H1 (cell line): Measurements from ENCODE around the gene KDM2A. TPM values are rescaled to one million over a fixed set of nuclear protein-coding genes. Genes with fewer than 3 reads are reported as not detected.

Experiments used
- CTCF ChIA-PET: fragments of 300-600 bp; sonication (Branson Sonifier 250); formaldehyde crosslinking; loops from one replicate; lab custom pipeline; 2021; ENCODE audit not compliant: partially characterized antibody; lab: Charles Lee
- POLR2A ChIA-PET: fragments of 300-600 bp; sonication (Branson Sonifier 250); formaldehyde crosslinking; loops from one replicate; lab custom pipeline; 2021; ENCODE audit warnings: inconsistent platforms; ENCODE audit not compliant: partially characterized antibody; lab: Charles Lee
- DNase-seq, 2 experiments: peaks; one replicate each; pipeline versions ENCODE4 v3.0.0 to v3.0.0-alpha.2; 2010 to 2022; ENCODE audit warnings: low spot score in 2 of 2, low read depth in 1 of 2, mixed read lengths in 1 of 2
- FAIRE-seq: peaks from 2 replicates; lab custom pipeline; 2011; peaks lifted over from hg19 to GRCh38; lab: Jason Lieb, UNC
- H2AFZ ChIP-seq: 2 replicates; pipeline ENCODE4 v1.8.1; 2012; ENCODE audit warnings: low read length, inconsistent platforms
- H2AK5ac ChIP-seq: 2 replicates; pipeline ENCODE4 v1.6.1; 2013; ENCODE audit warnings: low read depth, low read length
- H2BK120ac ChIP-seq: replicated peaks from 2 replicates; pipeline ENCODE3; 2013; ENCODE audit warnings: low read depth, low read length, inconsistent platforms
- H2BK12ac ChIP-seq: 2 replicates; pipeline ENCODE4 v1.6.1; 2013; ENCODE audit warnings: low read depth, low read length
- H2BK15ac ChIP-seq: 2 replicates; pipeline ENCODE4 v1.6.1; 2013; ENCODE audit warnings: low read length
- H2BK20ac ChIP-seq: 2 replicates; pipeline ENCODE4 v1.6.1; 2013; ENCODE audit warnings: low read length
- H2BK5ac ChIP-seq: 2 replicates; pipeline ENCODE4 v1.6.1; 2013; ENCODE audit warnings: low read depth, low read length
- H3K14ac ChIP-seq: 2 replicates; pipeline ENCODE4 v1.6.1; 2013; ENCODE audit warnings: inconsistent platforms; ENCODE audit not compliant: insufficient read length
- H3K18ac ChIP-seq: 2 replicates; pipeline ENCODE4 v1.6.1; 2013; ENCODE audit warnings: low read length; ENCODE audit errors: extremely low read depth
- H3K23ac ChIP-seq: 2 replicates; pipeline ENCODE4 v1.6.1; 2013; ENCODE audit warnings: inconsistent platforms; ENCODE audit not compliant: insufficient read length
- H3K23me2 ChIP-seq: 2 replicates; pipeline ENCODE4 v1.6.1; 2013; ENCODE audit warnings: low read depth, low read length
- H3K27ac ChIP-seq: 2 replicates; pipeline ENCODE4 v1.6.1; 2011; ENCODE audit warnings: low read depth, low read length, inconsistent platforms
- H3K27me3 ChIP-seq, 4 experiments: replicated peaks in 1 of 4; 1 replicate in 1 of 4; 2 replicates in 3 of 4; pipeline versions ENCODE4 v1.6.1 to v1.8.1; 2011 to 2013; ENCODE audit warnings: low read length in 3 of 4, mild to moderate bottlenecking in 3 of 4, inconsistent platforms in 2 of 4, mixed read lengths in 2 of 4, moderate library complexity in 1 of 4; ENCODE audit not compliant: control insufficient read depth in 3 of 4, insufficient read depth in 3 of 4; ENCODE audit errors: extremely low read depth in 1 of 4
- H3K36me3 ChIP-seq, 4 experiments: 2 replicates each; pipeline versions ENCODE4 v1.6.1 to v1.8.1; 2011 to 2013; ENCODE audit warnings: mild to moderate bottlenecking in 4 of 4, low read length in 3 of 4, moderate library complexity in 2 of 4, control low read depth in 1 of 4, inconsistent platforms in 1 of 4; ENCODE audit not compliant: insufficient read depth in 4 of 4, control insufficient read depth in 2 of 4
- H3K4ac ChIP-seq: replicated peaks from 2 replicates; pipeline ENCODE3; 2013; ENCODE audit warnings: low read length, low read depth, mixed read lengths, inconsistent platforms; ENCODE audit not compliant: insufficient read length
- H3K4me1 ChIP-seq, 4 experiments: replicated peaks in 1 of 4; 1 replicate in 1 of 4; 2 replicates in 3 of 4; pipeline versions ENCODE4 v1.6.1 to v1.8.1; 2011 to 2013; ENCODE audit warnings: low read length in 3 of 4, inconsistent platforms in 2 of 4, mixed read lengths in 1 of 4; ENCODE audit not compliant: insufficient read depth in 4 of 4, control insufficient read depth in 3 of 4
- H3K4me2 ChIP-seq, 2 experiments: 2 replicates each; pipeline versions ENCODE4 v1.6.1 to v1.8.1; 2011 to 2013; ENCODE audit warnings: low read depth in 2 of 2, low read length in 2 of 2, control low read depth in 1 of 2, inconsistent platforms in 1 of 2, mild to moderate bottlenecking in 1 of 2; ENCODE audit not compliant: insufficient read depth in 1 of 2
- H3K4me3 ChIP-seq, 4 experiments: fragments of 200-600, 300-600 bp in 1 of 4; sonication (generic), shearing (Covaris generic), sonication (Bioruptor Twin) in 1 of 4; 2 replicates each; pipeline versions ENCODE4 v1.5.1 to v1.8.1; 2011 to 2016; ENCODE audit warnings: low read length in 4 of 4, low read depth in 3 of 4, control low read depth in 2 of 4, inconsistent platforms in 2 of 4, mild to moderate bottlenecking in 2 of 4, mixed read lengths in 1 of 4, moderate library complexity in 1 of 4; ENCODE audit not compliant: insufficient read depth in 2 of 4; ENCODE audit errors: extremely low read depth in 1 of 4
- H3K56ac ChIP-seq: replicated peaks from 2 replicates; pipeline ENCODE3; 2013; ENCODE audit warnings: low read depth, mild to moderate bottlenecking, mixed read lengths, low read length, inconsistent platforms; ENCODE audit not compliant: insufficient read length
- H3K79me1 ChIP-seq: 2 replicates; pipeline ENCODE4 v1.6.1; 2013; ENCODE audit warnings: low read depth, low read length, control low read depth
- H3K79me2 ChIP-seq, 2 experiments: 2 replicates each; pipeline versions ENCODE4 v1.6.1 to v1.8.1; 2012 to 2013; ENCODE audit warnings: low read length in 2 of 2, mild to moderate bottlenecking in 2 of 2, inconsistent platforms in 1 of 2; ENCODE audit not compliant: insufficient read depth in 2 of 2, control insufficient read depth in 1 of 2
- H3K9ac ChIP-seq, 4 experiments: replicated peaks in 1 of 4; 1 replicate in 1 of 4; 2 replicates in 3 of 4; pipeline versions ENCODE4 v1.6.1 to v1.8.1; 2011 to 2013; ENCODE audit warnings: low read depth in 3 of 4, low read length in 3 of 4, control low read depth in 2 of 4, mild to moderate bottlenecking in 2 of 4, moderate library complexity in 2 of 4, inconsistent platforms in 1 of 4; ENCODE audit errors: extremely low read depth in 1 of 4
- H3K9me3 ChIP-seq, 2 experiments: 2 replicates each; pipeline versions ENCODE4 v1.6.1 to v1.8.1; 2012 to 2013; ENCODE audit warnings: mild to moderate bottlenecking in 2 of 2, moderate library complexity in 2 of 2, control low read depth in 1 of 2, inconsistent platforms in 1 of 2, low read depth in 1 of 2, low read length in 1 of 2, mixed read lengths in 1 of 2; ENCODE audit not compliant: insufficient read depth in 2 of 2
- H4K20me1 ChIP-seq, 2 experiments: replicated peaks in 1 of 2; 2 replicates each; pipeline versions ENCODE3 to v1.8.1; 2011 to 2013; ENCODE audit warnings: inconsistent platforms in 2 of 2, low read length in 2 of 2, mild to moderate bottlenecking in 1 of 2; ENCODE audit not compliant: insufficient read depth in 2 of 2, control insufficient read depth in 1 of 2
- H4K5ac ChIP-seq: 2 replicates; pipeline ENCODE4 v1.6.1; 2013; ENCODE audit warnings: low read length, low read depth, mixed read lengths, inconsistent platforms; ENCODE audit not compliant: insufficient read length
- H4K8ac ChIP-seq: 2 replicates; pipeline ENCODE4 v1.8.0; 2013; ENCODE audit warnings: mild to moderate bottlenecking, moderate library complexity, low read length, inconsistent platforms; ENCODE audit not compliant: insufficient read depth; ENCODE audit errors: extremely low read depth
- H4K91ac ChIP-seq: replicated peaks from 2 replicates; pipeline ENCODE3; 2013; ENCODE audit warnings: low read length, mixed read lengths, inconsistent platforms; ENCODE audit not compliant: insufficient read length
- ASH2L ChIP-seq: fragments of 200-600, 300-600 bp; sonication (generic); IDR thresholded peaks from one replicate; pipeline ENCODE4 v1.7.1; 2017; ENCODE audit warnings: low read length
- POLR2AphosphoS5 ChIP-seq: IDR thresholded peaks from 2 replicates; pipeline ENCODE4 v1.6.1; 2011; ENCODE audit warnings: low read depth, low read length
- RBBP5 ChIP-seq: IDR thresholded peaks from 2 replicates; pipeline ENCODE4 v1.7.1; 2012; ENCODE audit warnings: low read depth, mild to moderate bottlenecking, inconsistent platforms, low read length, moderate library complexity, borderline replicate concordance
- RXRA ChIP-seq: IDR thresholded peaks from 2 replicates; pipeline ENCODE4 v1.6.1; 2011; ENCODE audit warnings: low read depth, mild to moderate bottlenecking, low read length, moderate library complexity; ENCODE audit not compliant: insufficient read depth
- SP4 ChIP-seq: IDR thresholded peaks from 2 replicates; pipeline ENCODE4 v1.6.1; 2012; ENCODE audit warnings: low read length, inconsistent platforms
- TEAD4 ChIP-seq: IDR thresholded peaks from 2 replicates; pipeline ENCODE4 v1.6.1; 2012; ENCODE audit warnings: low read depth, low read length, inconsistent platforms, mixed read lengths
- WGBS, 2 experiments: shearing (Covaris generic) in 1 of 2; methylation state at CpG; one replicate each; pipeline versions ENCODE4 v1.1.6 to v1.1.7; 2013 to 2015; ENCODE audit warnings: low lambda C conversion rate in 2 of 2, mixed read lengths in 2 of 2, inconsistent platforms in 1 of 2, low coverage in 1 of 2, missing lambda C conversion rate in 1 of 2; ENCODE audit not compliant: insufficient replicate concordance in 2 of 2, insufficient coverage in 1 of 2, insufficient read length in 1 of 2; ENCODE audit errors: extremely low coverage in 1 of 2, missing lambda C conversion rate in 1 of 2; 5-methylcytosine and 5-hydroxymethylcytosine counted together
- polyA plus RNA-seq, 7 experiments: library from polyadenylated mRNA; depleted of rRNA in 3 of 7; stranded (reverse) in 5 of 7; unstranded in 2 of 7; fragments of >200 nt in 5 of 7; fragments of 200-250 nt in 2 of 7; gene quantifications; 1 replicate in 5 of 7; 2 replicates in 1 of 7; 4 replicates in 1 of 7; pipeline versions ENCODE4 v1.2.1 to v1.2.3, GENCODE V29; 2011 to 2013; ENCODE audit warnings: missing spikeins in 2 of 7, mixed read lengths in 2 of 7
- total RNA-seq: library from RNA; stranded (reverse); fragmentation: NEBNext Ultra II Directional; extraction: Animal tissue kit (Norgen Biotek cat#: 25700); gene quantifications from 2 replicates; pipeline ENCODE4 v1.2.1, GENCODE V29; 2021
- TF ChIP-seq, protein P1 (sequence below): IDR thresholded peaks from 2 replicates; pipeline ENCODE4 v1.6.1; 2012; ENCODE audit warnings: inconsistent platforms
- TF ChIP-seq, protein P2 (sequence below), 3 experiments: IDR thresholded peaks; 1 replicate in 2 of 3; 2 replicates in 1 of 3; pipeline versions ENCODE4 v1.5.1 to v1.6.1; 2011; ENCODE audit warnings: low read length in 3 of 3, mild to moderate bottlenecking in 3 of 3, inconsistent platforms in 2 of 3, low read depth in 1 of 3, moderate library complexity in 1 of 3; ENCODE audit not compliant: insufficient read depth in 1 of 3; ENCODE audit errors: control extremely low read depth in 1 of 3

Gene KDM2A
- total and polyA plus RNA-seq, 2 of the 8 experiments (the other 6 are each of a cell fraction or from before 2014, with no cell fraction given): 55.4 to 66.2 TPM

DNA sequence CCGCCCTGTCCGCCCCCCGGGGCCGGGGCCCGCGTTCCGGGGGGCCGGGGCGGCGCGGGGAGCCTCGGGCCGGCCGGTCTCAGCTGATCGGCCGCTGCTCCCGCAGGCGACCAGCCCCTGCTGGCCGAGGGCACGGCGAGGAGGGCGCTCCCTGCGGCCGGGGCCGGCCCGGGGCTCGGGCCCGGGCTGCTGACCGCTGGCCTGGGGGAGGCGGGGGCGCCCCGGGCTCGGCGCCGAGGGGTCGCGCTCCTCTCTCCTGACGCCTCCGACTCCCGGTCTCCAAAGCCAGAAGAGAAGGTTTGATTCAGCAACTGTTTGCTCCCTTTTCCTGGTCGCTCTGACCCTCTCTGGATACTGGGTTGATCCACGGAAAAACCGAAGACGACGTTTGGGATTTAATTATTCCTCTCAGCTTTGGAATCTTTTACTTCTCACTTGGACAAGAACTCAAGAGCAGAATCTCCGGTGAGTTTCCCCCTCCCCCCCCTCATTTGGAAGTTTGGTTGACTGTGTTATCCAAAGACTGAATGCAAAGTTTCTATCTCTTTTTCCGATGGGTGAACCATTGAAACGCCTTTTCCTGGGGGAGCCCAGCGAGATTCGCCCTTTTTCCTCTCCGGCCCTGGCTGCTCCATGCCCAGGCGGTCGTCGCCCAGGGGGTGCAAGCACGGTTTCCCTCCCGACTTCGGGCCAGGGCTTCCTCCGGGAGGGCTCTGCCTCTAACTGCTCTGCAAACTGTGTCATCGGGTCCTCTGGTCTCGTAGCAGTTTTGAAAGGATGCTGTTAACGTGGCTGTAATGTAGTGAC, 725 bp downstream of the KDM2A start:
- H4K20me1 ChIP-seq: peaks cover 3% of the 10 kb centered on the region in 2 experiments
- H3K27ac ChIP-seq: peak overlapping the region; percentile 85; the same call in 1 of the 2 replicates
- peak overlapping the region; percentile 81 to 95 for H3K4me2 ChIP-seq
- H3K79me2 ChIP-seq: peaks cover 30 to 53% of the 10 kb centered on the region in 2 experiments
- H3K18ac ChIP-seq: no peak overlapping the region; the same call in 1 of the 2 replicates
- no peak overlapping the region for H2AK5ac ChIP-seq
- CTCF ChIA-PET: interaction anchor here (1.2 to 1.4 kb wide), 2 partner anchors 24 to 34 kb away, joined by 3 to 6 read pairs; no protein-coding TSS in a partner anchor
- H2AFZ ChIP-seq: no peak overlapping the region; the same call in 1 of the 2 replicates
- H2BK15ac ChIP-seq: no peak overlapping the region
- peak overlapping the region; percentile 61 for H4K5ac ChIP-seq
- H2BK5ac ChIP-seq: no peak overlapping the region
- FAIRE-seq (no peak), DNase-seq (peak in 1 of 2 experiments; percentile 54)
- H3K4me3 ChIP-seq: peak overlapping the region; percentile 80 to 97 (median 92)
- H3K9me3 ChIP-seq: no peaks in the 10 kb centered on the region
- POLR2A ChIA-PET: interaction anchor here (0.7 to 1.5 kb wide), 9 partner anchors 9 to 183 kb away, joined by 3 to 11 read pairs (median 3); partner anchors contain the start of gene SSH3
- H3K79me1 ChIP-seq: no peaks in the 10 kb centered on the region; the same call in 1 of the 2 replicates
- no peak overlapping the region for H2BK120ac ChIP-seq
- no peak overlapping the region for H2BK12ac ChIP-seq
- 1% methylated on average over 31 of the region's 61 CpGs; no CpG with 5 or more reads in 1 of the 2 experiments for WGBS, 2 experiments
- H3K56ac ChIP-seq: peak overlapping the region; percentile 77
- H4K8ac ChIP-seq: no peak overlapping the region
- no peak overlapping the region for H4K91ac ChIP-seq
- H3K4ac ChIP-seq: no peak overlapping the region
- peaks cover 10% of the 10 kb centered on the region; the same call in 1 of the 2 replicates for H3K23me2 ChIP-seq
- no peak overlapping the region for H2BK20ac ChIP-seq
- peak overlapping the region; percentile 70 to 93 (median 85) for H3K9ac ChIP-seq
- no peak overlapping the region for H3K14ac ChIP-seq
- H3K36me3 ChIP-seq: peaks cover 0 to 11% (median 0%) of the 10 kb centered on the region in 4 experiments; a peak in 1 of 8 replicates
- H3K4me1 ChIP-seq: peaks cover 0 to 5% (median 3%) of the 10 kb centered on the region in 4 experiments; a peak in 4 of 7 replicates
- no peak overlapping the region for H3K23ac ChIP-seq
- no peaks in the 10 kb centered on the region for H3K27me3 ChIP-seq
- no peak for TF ChIP-seq TEAD4
- peak; percentile 49 for TF ChIP-seq ASH2L
- TF ChIP-seq POLR2AphosphoS5: no peak
- TF ChIP-seq RXRA: no peak
- no peak for TF ChIP-seq RBBP5
- TF ChIP-seq, protein P1, sequence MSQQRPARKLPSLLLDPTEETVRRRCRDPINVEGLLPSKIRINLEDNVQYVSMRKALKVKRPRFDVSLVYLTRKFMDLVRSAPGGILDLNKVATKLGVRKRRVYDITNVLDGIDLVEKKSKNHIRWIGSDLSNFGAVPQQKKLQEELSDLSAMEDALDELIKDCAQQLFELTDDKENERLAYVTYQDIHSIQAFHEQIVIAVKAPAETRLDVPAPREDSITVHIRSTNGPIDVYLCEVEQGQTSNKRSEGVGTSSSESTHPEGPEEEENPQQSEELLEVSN: no peak
- no peak for TF ChIP-seq SP4
- TF ChIP-seq, protein P2, sequence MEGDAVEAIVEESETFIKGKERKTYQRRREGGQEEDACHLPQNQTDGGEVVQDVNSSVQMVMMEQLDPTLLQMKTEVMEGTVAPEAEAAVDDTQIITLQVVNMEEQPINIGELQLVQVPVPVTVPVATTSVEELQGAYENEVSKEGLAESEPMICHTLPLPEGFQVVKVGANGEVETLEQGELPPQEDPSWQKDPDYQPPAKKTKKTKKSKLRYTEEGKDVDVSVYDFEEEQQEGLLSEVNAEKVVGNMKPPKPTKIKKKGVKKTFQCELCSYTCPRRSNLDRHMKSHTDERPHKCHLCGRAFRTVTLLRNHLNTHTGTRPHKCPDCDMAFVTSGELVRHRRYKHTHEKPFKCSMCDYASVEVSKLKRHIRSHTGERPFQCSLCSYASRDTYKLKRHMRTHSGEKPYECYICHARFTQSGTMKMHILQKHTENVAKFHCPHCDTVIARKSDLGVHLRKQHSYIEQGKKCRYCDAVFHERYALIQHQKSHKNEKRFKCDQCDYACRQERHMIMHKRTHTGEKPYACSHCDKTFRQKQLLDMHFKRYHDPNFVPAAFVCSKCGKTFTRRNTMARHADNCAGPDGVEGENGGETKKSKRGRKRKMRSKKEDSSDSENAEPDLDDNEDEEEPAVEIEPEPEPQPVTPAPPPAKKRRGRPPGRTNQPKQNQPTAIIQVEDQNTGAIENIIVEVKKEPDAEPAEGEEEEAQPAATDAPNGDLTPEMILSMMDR (IDR thresholded peaks at IDR 0.05; ENCODE audit: control extremely low read depth in 1 of 3, insufficient read depth in 1 of 3, low read depth in 1 of 3, low read length in 3 of 3): peak in 1 of 3 experiments; percentile 33; a peak in 2 of 4 replicates
